HepG2 (cell line): Measurements from ENCODE around the gene FAM114A2. TPM values are rescaled to one million over a fixed set of nuclear protein-coding genes. Genes with fewer than 3 reads are reported as not detected.

Experiments
- ATAC-seq: fragments of 200-7000 bp; cut with Tn5 transposase; 3 replicates; pipeline ENCODE4 v1.9.1; 2020; ENCODE audit warnings: mild to moderate bottlenecking, moderate library complexity
- BruUV-seq: library from RNA; stranded (reverse); fragments of 400-500 nt; replicated peaks from 2 replicates; lab custom pipeline; 2021; lab: Mats Ljungman, UMichigan
- CTCF ChIA-PET: fragments of 300-600 bp; formaldehyde crosslinking; extraction: SDS; loops from one replicate; lab custom pipeline; 2021; ENCODE audit warnings: low total read pairs, inconsistent platforms, low intra/inter-chr PET ratio; lab: Yijun Ruan, JAX
- POLR2A ChIA-PET: fragments of 350-600 bp; sonication (Branson Sonifier 250); formaldehyde crosslinking; loops from one replicate; lab custom pipeline; 2020; ENCODE audit warnings: antibody characterized with exemption, inconsistent platforms; lab: Yijun Ruan, JAX
- DNase-seq: peaks from one replicate; pipeline ENCODE4 v3.0.0-alpha.2; 2015; ENCODE audit warnings: low spot score
- FAIRE-seq: peaks from 3 replicates; lab custom pipeline; 2011; peaks lifted over from hg19 to GRCh38; lab: Jason Lieb, UNC
- H2AFZ ChIP-seq: one replicate; pipeline ENCODE4 v1.6.1; 2011; ENCODE audit warnings: low read length, inconsistent platforms
- H3K27ac ChIP-seq: fragments of 300-600 bp; 3 replicates; pipeline ENCODE4 v1.8.0; 2011; ENCODE audit warnings: mixed run types, mild to moderate bottlenecking, mixed read lengths, low read length, inconsistent platforms; ENCODE audit not compliant: insufficient read depth; ENCODE audit errors: extremely low read length
- H3K27me3 ChIP-seq, 2 experiments: fragments of 200-600 bp in 1 of 2; 2 replicates in 1 of 2; 3 replicates in 1 of 2; pipeline versions ENCODE4 v1.6.0 to v1.8.0; 2011; ENCODE audit warnings: low read length in 2 of 2, mild to moderate bottlenecking in 2 of 2, moderate library complexity in 2 of 2, inconsistent platforms in 1 of 2; ENCODE audit not compliant: insufficient read depth in 2 of 2, control insufficient read depth in 1 of 2
- H3K36me3 ChIP-seq, 2 experiments: fragments of 200-600 bp in 1 of 2; replicated peaks in 1 of 2; 2 replicates in 1 of 2; 3 replicates in 1 of 2; pipeline versions ENCODE4 v1.5.1 to v1.8.0; 2011; ENCODE audit warnings: low read length in 2 of 2, inconsistent platforms in 1 of 2; ENCODE audit not compliant: insufficient read depth in 2 of 2, control insufficient read depth in 1 of 2
- H3K4me1 ChIP-seq: 2 replicates; pipeline ENCODE4 v1.5.1; 2012; ENCODE audit warnings: low read length, inconsistent platforms; ENCODE audit not compliant: insufficient read depth
- H3K4me2 ChIP-seq: 2 replicates; pipeline ENCODE4 v1.6.0; 2011; ENCODE audit warnings: low read depth, low read length, inconsistent platforms
- H3K4me3 ChIP-seq, 3 experiments: fragments of 200-600 bp in 1 of 3; sonication (generic), shearing (Covaris generic) in 1 of 3; replicated peaks in 1 of 3; 2 replicates each; pipeline ENCODE4 v1.5.1; 2011 to 2016; ENCODE audit warnings: low read length in 3 of 3, inconsistent platforms in 2 of 3, low read depth in 2 of 3, mild to moderate bottlenecking in 2 of 3, control low read depth in 1 of 3, mixed read lengths in 1 of 3; ENCODE audit not compliant: insufficient read depth in 1 of 3
- H3K79me2 ChIP-seq: one replicate; pipeline ENCODE4 v1.6.1; 2011; ENCODE audit warnings: low read length, inconsistent platforms; ENCODE audit not compliant: insufficient read depth
- H3K9ac ChIP-seq: 2 replicates; pipeline ENCODE4 v1.6.0; 2011; ENCODE audit warnings: mild to moderate bottlenecking, low read depth, low read length, inconsistent platforms; ENCODE audit not compliant: insufficient read depth
- H3K9me3 ChIP-seq: 2 replicates; pipeline ENCODE4 v1.5.1; 2012; ENCODE audit warnings: mild to moderate bottlenecking, low read length
- H4K20me1 ChIP-seq: 2 replicates; pipeline ENCODE4 v1.6.0; 2011; ENCODE audit warnings: inconsistent platforms, mild to moderate bottlenecking, low read length, moderate library complexity; ENCODE audit not compliant: insufficient read depth
- BRCA1 ChIP-seq: sonication (generic); formaldehyde crosslinking; IDR thresholded peaks from 2 replicates; pipeline ENCODE4 v1.4.0; 2020; ENCODE audit warnings: missing genetic modification reagents
- CAMTA2 ChIP-seq: sonication (generic); formaldehyde crosslinking; IDR thresholded peaks from 2 replicates; pipeline ENCODE4 v1.4.0; 2020; ENCODE audit warnings: mild to moderate bottlenecking, missing genetic modification reagents, borderline replicate concordance
- KAT8 ChIP-seq: IDR thresholded peaks from 2 replicates; pipeline ENCODE4 v1.6.1; 2016; ENCODE audit warnings: missing genetic modification reagents, missing compliant biosample characterization
- ZBED4 ChIP-seq: sonication (generic); formaldehyde crosslinking; IDR thresholded peaks from 2 replicates; pipeline ENCODE4 v1.4.0; 2020; ENCODE audit warnings: missing genetic modification reagents, borderline replicate concordance
- ZBTB2 ChIP-seq: sonication (generic); formaldehyde crosslinking; IDR thresholded peaks from 2 replicates; pipeline ENCODE4 v1.8.0; 2022; ENCODE audit warnings: low read depth, missing genetic modification reagents
- ZNF335 ChIP-seq: sonication (generic); formaldehyde crosslinking; IDR thresholded peaks from 2 replicates; pipeline ENCODE4 v1.4.0; 2020; ENCODE audit warnings: missing genetic modification reagents
- ZNF501 ChIP-seq: sonication (generic); formaldehyde crosslinking; IDR thresholded peaks from 2 replicates; pipeline ENCODE4 v1.5.1; 2020; ENCODE audit warnings: mild to moderate bottlenecking, moderate library complexity, missing genetic modification reagents
- ZNF550 ChIP-seq: sonication (generic); formaldehyde crosslinking; IDR thresholded peaks from 2 replicates; pipeline ENCODE4 v1.4.0; 2020; ENCODE audit warnings: mild to moderate bottlenecking, missing genetic modification reagents, borderline replicate concordance
- ZSCAN31 ChIP-seq: sonication (generic); formaldehyde crosslinking; IDR thresholded peaks from 2 replicates; pipeline ENCODE4 v1.5.0; 2020; ENCODE audit warnings: low read depth, mild to moderate bottlenecking, missing genetic modification reagents
- WGBS: methylation state at CpG from one replicate; pipeline ENCODE4 v1.1.6; 2017; ENCODE audit warnings: low lambda C conversion rate; 5-methylcytosine and 5-hydroxymethylcytosine counted together
- in situ Hi-C: cut with HindIII; loops from 2 replicates; pipeline ENCODE4 v1.10.0; 2017; ENCODE audit warnings: low pct_unique_long_range_greater_than_20kb; ENCODE audit not compliant: extremely low pct_ligation_motif_present
- intact Hi-C: fragments of 100-400 bp; cut with micrococcal nuclease; formaldehyde crosslinking; loops from one replicate; pipeline ENCODE4 v1.10.0; 2022; ENCODE audit not compliant: unreplicated experiment
- polyA plus RNA-seq, 8 experiments: library from polyadenylated mRNA; depleted of rRNA in 3 of 8; stranded (reverse) in 7 of 8; unstranded in 1 of 8; fragments of >200 nt; fragmentation: Illumina TruSeq in 4 of 8; extraction: Trizol in 4 of 8; gene quantifications; 2 replicates each; pipeline versions ENCODE4 v1.2.1 to v1.2.3, GENCODE V29; 2011 to 2016; ENCODE audit warnings: low read depth in 4 of 8, missing spikeins in 1 of 8, mixed read lengths in 1 of 8; ENCODE audit not compliant: insufficient read depth in 1 of 8
- total RNA-seq, 5 experiments: library from RNA; depleted of rRNA; stranded (reverse); fragments of >200 nt; fragmentation: Illumina TruSeq; extraction: Trizol; gene quantifications; 2 replicates each; pipeline ENCODE4 v1.2.3, GENCODE V29; 2016; ENCODE audit warnings: low read depth in 1 of 5
- TF ChIP-seq, protein P1 (sequence below), 2 experiments: fragments of 450-650 bp in 1 of 2; sonication (generic) in 1 of 2; formaldehyde crosslinking in 1 of 2; IDR thresholded peaks; 2 replicates each; pipeline versions ENCODE4 v1.6.1 to v1.8.0; 2016 to 2022; ENCODE audit warnings: antibody characterized with exemption in 1 of 2, mild to moderate bottlenecking in 1 of 2, missing genetic modification reagents in 1 of 2

The FAM114A2 gene
- total and polyA plus RNA-seq, 2 of the 13 experiments (the other 11 are each of a cell fraction or from before 2014, with no cell fraction given): 6.9 to 11.4 TPM

- intact Hi-C loops (no loop called here), in situ Hi-C loops (no loop called here)
- no peaks in the 10 kb centered on the region; a peak in 1 of 5 replicates for H3K27me3 ChIP-seq
- WGBS: 99% methylated on average over 3 of the region's 3 CpGs
- H2AFZ ChIP-seq: no peak overlapping the region
- no peak overlapping the region for H3K27ac ChIP-seq
- no peak overlapping the region for H3K4me3 ChIP-seq
- H3K9ac ChIP-seq: no peak overlapping the region
- BruUV-seq: no TSS peak
- H3K4me1 ChIP-seq: peaks cover 15% of the 10 kb centered on the region
- no peak overlapping the region for H3K4me2 ChIP-seq
- DNase-seq (no peak), FAIRE-seq (no peak), ATAC-seq (no peak)
- ChIA-PET POLR2A (no interaction called here), CTCF (no interaction called here)
- no peaks in the 10 kb centered on the region; a peak in 1 of 5 replicates for H3K36me3 ChIP-seq
- peaks cover 14% of the 10 kb centered on the region for H3K79me2 ChIP-seq
- H3K9me3 ChIP-seq: no peaks in the 10 kb centered on the region
- H4K20me1 ChIP-seq: no peaks in the 10 kb centered on the region
- no peak for TF ChIP-seq CAMTA2 (CRISPR knock-in tag)
- TF ChIP-seq ZNF550 (CRISPR knock-in tag): no peak
- TF ChIP-seq ZNF335: no peak
- TF ChIP-seq BRCA1 (CRISPR knock-in tag): no peak
- TF ChIP-seq, protein P1, sequence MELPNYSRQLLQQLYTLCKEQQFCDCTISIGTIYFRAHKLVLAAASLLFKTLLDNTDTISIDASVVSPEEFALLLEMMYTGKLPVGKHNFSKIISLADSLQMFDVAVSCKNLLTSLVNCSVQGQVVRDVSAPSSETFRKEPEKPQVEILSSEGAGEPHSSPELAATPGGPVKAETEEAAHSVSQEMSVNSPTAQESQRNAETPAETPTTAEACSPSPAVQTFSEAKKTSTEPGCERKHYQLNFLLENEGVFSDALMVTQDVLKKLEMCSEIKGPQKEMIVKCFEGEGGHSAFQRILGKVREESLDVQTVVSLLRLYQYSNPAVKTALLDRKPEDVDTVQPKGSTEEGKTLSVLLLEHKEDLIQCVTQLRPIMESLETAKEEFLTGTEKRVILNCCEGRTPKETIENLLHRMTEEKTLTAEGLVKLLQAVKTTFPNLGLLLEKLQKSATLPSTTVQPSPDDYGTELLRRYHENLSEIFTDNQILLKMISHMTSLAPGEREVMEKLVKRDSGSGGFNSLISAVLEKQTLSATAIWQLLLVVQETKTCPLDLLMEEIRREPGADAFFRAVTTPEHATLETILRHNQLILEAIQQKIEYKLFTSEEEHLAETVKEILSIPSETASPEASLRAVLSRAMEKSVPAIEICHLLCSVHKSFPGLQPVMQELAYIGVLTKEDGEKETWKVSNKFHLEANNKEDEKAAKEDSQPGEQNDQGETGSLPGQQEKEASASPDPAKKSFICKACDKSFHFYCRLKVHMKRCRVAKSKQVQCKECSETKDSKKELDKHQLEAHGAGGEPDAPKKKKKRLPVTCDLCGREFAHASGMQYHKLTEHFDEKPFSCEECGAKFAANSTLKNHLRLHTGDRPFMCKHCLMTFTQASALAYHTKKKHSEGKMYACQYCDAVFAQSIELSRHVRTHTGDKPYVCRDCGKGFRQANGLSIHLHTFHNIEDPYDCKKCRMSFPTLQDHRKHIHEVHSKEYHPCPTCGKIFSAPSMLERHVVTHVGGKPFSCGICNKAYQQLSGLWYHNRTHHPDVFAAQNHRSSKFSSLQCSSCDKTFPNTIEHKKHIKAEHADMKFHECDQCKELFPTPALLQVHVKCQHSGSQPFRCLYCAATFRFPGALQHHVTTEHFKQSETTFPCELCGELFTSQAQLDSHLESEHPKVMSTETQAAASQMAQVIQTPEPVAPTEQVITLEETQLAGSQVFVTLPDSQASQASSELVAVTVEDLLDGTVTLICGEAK (IDR thresholded peaks at IDR 0.05): no peak
- TF ChIP-seq, protein P1 (CRISPR knock-in tag; IDR thresholded peaks at IDR 0.05): no peak
- no peak for TF ChIP-seq ZSCAN31
- no peak for TF ChIP-seq ZBED4 (CRISPR knock-in tag)
- TF ChIP-seq ZNF501 (CRISPR knock-in tag): no peak
- no peak for TF ChIP-seq ZBTB2
- no peak for TF ChIP-seq KAT8 (CRISPR knock-in tag)
These were observed 3.8 kb downstream of the FAM114A2 start for GRCh38 chr5:154034944-154035343.
